Natural killer cell treated with Interleukin-12 subunit alpha and Interleukin-12 subunit beta and Interleukin-15 and Interleukin-18, amount 100 ng/mL, for 72 hours (primary cell): Measurements from ENCODE around the gene CTNNA2. TPM values are rescaled to one million over a fixed set of nuclear protein-coding genes. Genes with fewer than 3 reads are reported as not detected.

Source experiments
- ATAC-seq, 2 donors: fragments of 150-1000 bp; cut with Tn5 transposase in 1 of 2; sonication (Bioruptor Pico), chemical (Tn5 transposase) in 1 of 2; 2 replicates each; pipeline ENCODE4 v1.10.0; 2021
- DNase-seq: peaks from one replicate; pipeline ENCODE4 v3.0.0; 2022; ENCODE audit warnings: low spot score
- H3K27ac Mint-ChIP-seq, 2 donors: 1 replicate in 1 of 2; 2 replicates in 1 of 2; pipeline ENCODE4 v1.8.0; 2022; ENCODE audit warnings: mixed read lengths in 2 of 2, mild to moderate bottlenecking in 1 of 2, moderate library complexity in 1 of 2
- H3K27me3 Mint-ChIP-seq, 2 donors: 1 replicate in 1 of 2; 2 replicates in 1 of 2; pipeline ENCODE4 v1.8.0; 2022; ENCODE audit warnings: mixed read lengths in 2 of 2
- H3K36me3 Mint-ChIP-seq: one replicate; pipeline ENCODE4 v1.8.0; 2022; ENCODE audit warnings: mixed read lengths
- H3K4me1 Mint-ChIP-seq, 2 donors: 1 replicate in 1 of 2; 2 replicates in 1 of 2; pipeline ENCODE4 v1.8.0; 2022; ENCODE audit warnings: low read depth in 2 of 2, mixed read lengths in 2 of 2, mild to moderate bottlenecking in 1 of 2
- H3K4me3 Mint-ChIP-seq: one replicate; pipeline ENCODE4 v1.8.0; 2022; ENCODE audit warnings: mixed read lengths
- H3K9me3 Mint-ChIP-seq: 2 replicates; pipeline ENCODE4 v1.8.0; 2022; ENCODE audit warnings: mixed read lengths
- total RNA-seq, 2 donors: library from RNA; stranded (reverse); gene quantifications; one replicate each; pipeline ENCODE4 v1.2.3, GENCODE V29; 2022

The CTNNA2 gene
- total RNA-seq, 2 donors from 2014 or later: not detected

GRCh38 chr2:80420530-80421208 is 907.8 kb downstream of the CTNNA2 start:
- Mint-ChIP-seq H3K4me1 (no peaks in the 10 kb centered on the region), H3K27me3 (no peaks in the 10 kb centered on the region), H3K36me3 (no peaks in the 10 kb centered on the region), H3K9me3 (peaks cover 12% of the 10 kb centered on the region), H3K27ac (no peak overlapping the region), H3K4me3 (no peak overlapping the region)
- no peak for DNase-seq
- no peak for ATAC-seq

GRCh38 chr2:80429251-80429650 is 916.4 kb downstream of the CTNNA2 start:
- DNase-seq (no peak), ATAC-seq (no peak)
- Mint-ChIP-seq H3K36me3 (peaks cover 5% of the 10 kb centered on the region), H3K9me3 (peaks cover 14% of the 10 kb centered on the region), H3K27ac (no peak overlapping the region), H3K27me3 (no peaks in the 10 kb centered on the region), H3K4me3 (no peak overlapping the region), H3K4me1 (no peaks in the 10 kb centered on the region)

GRCh38 chr2:80437959-80438358 is 925.1 kb downstream of the CTNNA2 start:
- no peak for ATAC-seq
- H3K4me3 Mint-ChIP-seq: no peak overlapping the region
- H3K27me3 Mint-ChIP-seq: no peaks in the 10 kb centered on the region
- peaks cover 15% of the 10 kb centered on the region for H3K9me3 Mint-ChIP-seq
- H3K4me1 Mint-ChIP-seq: no peaks in the 10 kb centered on the region
- no peak for DNase-seq
- no peak overlapping the region for H3K27ac Mint-ChIP-seq
- H3K36me3 Mint-ChIP-seq: no peaks in the 10 kb centered on the region

GRCh38 chr2:80438686-80439085 is 925.8 kb downstream of the CTNNA2 start:
- H3K4me3 Mint-ChIP-seq: no peak overlapping the region
- no peaks in the 10 kb centered on the region for H3K27me3 Mint-ChIP-seq
- H3K4me1 Mint-ChIP-seq: no peaks in the 10 kb centered on the region
- DNase-seq (no peak), ATAC-seq (no peak)
- H3K36me3 Mint-ChIP-seq: no peaks in the 10 kb centered on the region
- peaks cover 20% of the 10 kb centered on the region for H3K9me3 Mint-ChIP-seq
- H3K27ac Mint-ChIP-seq: no peak overlapping the region

DNA sequence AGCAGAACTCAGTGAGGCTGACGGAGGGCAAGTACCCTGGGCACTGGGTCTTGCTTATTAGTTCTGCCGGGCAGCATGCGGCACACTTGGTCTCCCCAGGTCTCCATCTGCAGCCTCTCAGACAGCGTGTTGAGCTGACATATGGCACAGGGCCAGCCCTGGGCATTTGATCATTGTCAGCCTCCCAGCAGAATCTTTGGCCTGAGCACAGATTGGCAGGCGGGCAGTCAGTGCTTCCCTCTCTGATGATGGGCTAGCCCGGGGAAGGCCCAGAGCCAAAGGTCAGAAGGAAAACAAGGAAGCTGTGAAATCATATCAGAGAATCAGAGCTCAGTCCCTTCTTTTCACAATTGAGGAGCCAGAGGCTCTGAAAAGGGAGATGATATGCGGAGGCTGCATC is 941.8 kb downstream of the CTNNA2 start:
- Mint-ChIP-seq H3K9me3 (peaks cover 10% of the 10 kb centered on the region), H3K36me3 (peaks cover 9% of the 10 kb centered on the region), H3K27me3 (no peaks in the 10 kb centered on the region), H3K4me3 (no peak overlapping the region), H3K4me1 (no peaks in the 10 kb centered on the region), H3K27ac (no peak overlapping the region)
- DNase-seq (no peak), ATAC-seq (no peak)

DNA sequence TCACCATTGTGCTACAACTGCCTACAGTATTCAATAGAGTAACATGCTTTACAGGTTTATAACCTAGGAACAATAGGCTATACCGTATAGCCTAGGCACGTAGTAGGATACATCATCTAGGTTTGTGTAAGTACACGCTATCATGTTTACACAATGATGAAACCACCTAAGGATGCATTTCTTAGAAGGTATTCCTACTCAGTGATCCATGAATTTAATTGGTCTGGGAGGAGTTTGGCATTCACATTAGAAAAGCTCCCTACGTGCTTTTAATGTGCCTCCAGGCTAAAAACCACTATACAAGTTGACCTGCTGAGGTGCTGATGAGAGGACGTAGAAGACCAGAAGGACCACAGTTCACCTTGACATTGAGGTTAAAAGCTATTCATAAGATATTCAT is 946.2 kb downstream of the CTNNA2 start:
- Mint-ChIP-seq H3K4me1 (no peaks in the 10 kb centered on the region), H3K27me3 (no peaks in the 10 kb centered on the region), H3K36me3 (peaks cover 7% of the 10 kb centered on the region), H3K4me3 (no peak overlapping the region), H3K27ac (no peak overlapping the region), H3K9me3 (peaks cover 24% of the 10 kb centered on the region)
- ATAC-seq: no peak
- no peak for DNase-seq

DNA sequence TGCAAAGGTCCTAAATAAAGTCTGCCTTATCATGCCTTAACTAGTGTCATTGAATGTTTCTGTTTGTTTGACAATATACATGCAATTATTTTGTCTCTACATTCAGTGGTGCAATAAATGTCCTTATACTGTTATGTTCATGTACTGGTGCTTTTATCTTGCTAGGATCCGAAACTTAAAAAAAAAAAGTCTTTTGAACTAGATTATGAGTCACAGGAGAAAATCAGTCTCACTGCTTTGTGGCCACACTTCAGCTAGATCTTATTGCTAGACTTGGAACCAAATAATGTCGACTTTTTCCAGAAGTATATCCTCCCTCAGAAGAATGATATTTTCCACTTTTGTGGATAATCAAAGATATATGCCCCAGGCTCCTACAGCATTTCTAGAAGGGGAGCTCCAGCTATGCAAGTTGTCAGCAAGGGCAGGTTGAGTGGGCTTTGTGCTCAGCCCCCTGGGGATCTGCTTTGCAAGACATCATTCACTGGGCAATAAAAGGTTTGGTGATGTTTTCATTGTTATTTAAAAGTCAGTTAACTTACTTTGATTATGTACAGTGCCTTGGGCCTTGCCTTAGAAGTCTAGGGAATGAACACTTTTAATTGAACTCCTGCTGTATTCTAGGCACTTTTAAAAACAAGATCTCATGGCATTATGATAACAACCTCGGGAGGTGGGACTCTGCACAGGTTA is 948.8 kb downstream of the CTNNA2 start:
- no peak for DNase-seq
- Mint-ChIP-seq H3K4me3 (no peak overlapping the region), H3K27me3 (no peaks in the 10 kb centered on the region), H3K4me1 (no peaks in the 10 kb centered on the region), H3K36me3 (peaks cover 5% of the 10 kb centered on the region), H3K9me3 (peaks cover 25% of the 10 kb centered on the region), H3K27ac (no peak overlapping the region)
- no peak for ATAC-seq

DNA sequence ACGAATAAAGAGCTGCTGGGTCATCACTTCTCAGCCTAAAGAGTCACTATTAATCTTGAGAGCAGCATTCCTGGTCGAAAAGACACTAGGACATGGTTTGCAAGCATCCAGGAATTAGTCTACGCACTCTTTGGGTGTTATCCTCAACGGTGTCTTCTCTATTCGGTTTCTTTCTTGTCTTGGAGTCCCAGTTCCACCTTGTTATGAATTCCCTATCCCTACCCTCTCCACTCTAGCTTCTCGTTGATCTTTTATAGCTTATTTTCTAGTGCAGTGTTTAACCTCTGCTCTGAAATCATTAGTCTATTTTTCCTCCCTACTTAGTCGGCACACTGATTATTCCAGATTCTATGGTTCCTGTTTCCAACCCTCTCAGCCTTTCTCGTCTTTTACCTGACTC is 949.8 kb downstream of the CTNNA2 start:
- ATAC-seq (no peak), DNase-seq (no peak)
- peaks cover 27% of the 10 kb centered on the region for H3K9me3 Mint-ChIP-seq
- no peak overlapping the region for H3K4me3 Mint-ChIP-seq
- H3K27ac Mint-ChIP-seq: no peak overlapping the region
- H3K27me3 Mint-ChIP-seq: no peaks in the 10 kb centered on the region
- H3K4me1 Mint-ChIP-seq: no peaks in the 10 kb centered on the region
- H3K36me3 Mint-ChIP-seq: peaks cover 5% of the 10 kb centered on the region

DNA sequence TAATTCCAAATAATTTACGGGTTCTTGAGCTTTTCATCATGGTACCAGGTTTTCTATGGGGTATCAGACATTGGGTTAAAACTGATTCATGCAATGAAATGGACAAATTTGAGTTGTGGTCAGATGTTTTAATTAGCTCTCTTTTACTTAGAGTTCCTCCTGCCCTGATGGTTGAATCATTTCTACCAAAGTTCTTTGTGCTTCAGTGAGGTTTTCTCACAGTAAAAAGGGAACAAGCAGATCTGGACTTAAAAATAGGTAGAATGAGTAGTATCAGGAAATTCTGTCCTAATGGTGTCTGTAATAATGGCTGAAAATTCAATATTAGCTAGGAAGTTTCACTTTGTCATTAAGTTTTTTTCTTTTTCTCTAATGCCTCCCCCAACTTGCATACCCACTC is 951.4 kb downstream of the CTNNA2 start:
- H3K4me3 Mint-ChIP-seq: no peak overlapping the region
- H3K4me1 Mint-ChIP-seq: no peaks in the 10 kb centered on the region
- no peak overlapping the region for H3K27ac Mint-ChIP-seq
- DNase-seq: no peak
- ATAC-seq: no peak
- no peaks in the 10 kb centered on the region for H3K27me3 Mint-ChIP-seq
- peaks cover 27% of the 10 kb centered on the region for H3K9me3 Mint-ChIP-seq
- peaks cover 5% of the 10 kb centered on the region for H3K36me3 Mint-ChIP-seq

- DNase-seq: no peak
- no peak overlapping the region for H3K27ac Mint-ChIP-seq
- H3K4me1 Mint-ChIP-seq: no peaks in the 10 kb centered on the region
- no peaks in the 10 kb centered on the region for H3K27me3 Mint-ChIP-seq
- peaks cover 5% of the 10 kb centered on the region for H3K36me3 Mint-ChIP-seq
- no peak overlapping the region for H3K4me3 Mint-ChIP-seq
- ATAC-seq: no peak
- H3K9me3 Mint-ChIP-seq: peaks cover 20% of the 10 kb centered on the region
These were observed 954.5 kb downstream of the CTNNA2 start for GRCh38 chr2:80467262-80467811.

- Mint-ChIP-seq H3K4me3 (no peak overlapping the region), H3K4me1 (no peaks in the 10 kb centered on the region), H3K27ac (no peak overlapping the region), H3K9me3 (peaks cover 10% of the 10 kb centered on the region), H3K36me3 (no peaks in the 10 kb centered on the region), H3K27me3 (no peaks in the 10 kb centered on the region)
- ATAC-seq (no peak), DNase-seq (no peak)
These were observed 956.6 kb downstream of the CTNNA2 start for GRCh38 chr2:80469428-80469827.

DNA sequence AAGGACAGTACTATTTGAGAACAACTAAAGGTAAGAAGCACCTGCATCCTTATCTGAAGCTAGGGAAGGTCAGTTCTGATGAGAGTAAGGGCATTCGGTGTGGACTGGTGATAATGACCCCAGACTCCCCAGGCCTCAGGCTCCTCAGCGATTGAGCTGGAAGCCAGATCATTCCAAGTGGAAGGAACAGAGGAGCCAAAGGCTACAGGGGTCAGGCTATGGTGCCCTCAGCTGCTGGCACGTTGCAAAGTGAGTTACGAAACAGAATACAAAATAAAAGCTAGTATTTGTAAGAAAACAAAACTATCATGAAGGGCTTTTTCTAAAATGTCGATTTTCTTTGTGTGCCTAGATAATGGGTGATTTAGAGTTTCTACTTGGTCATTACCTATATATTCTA is 960.2 kb downstream of the CTNNA2 start:
- no peaks in the 10 kb centered on the region for H3K4me1 Mint-ChIP-seq
- no peak overlapping the region for H3K4me3 Mint-ChIP-seq
- no peaks in the 10 kb centered on the region for H3K27me3 Mint-ChIP-seq
- no peak overlapping the region for H3K27ac Mint-ChIP-seq
- ATAC-seq (no peak), DNase-seq (no peak)
- peaks cover 12% of the 10 kb centered on the region for H3K9me3 Mint-ChIP-seq
- no peaks in the 10 kb centered on the region for H3K36me3 Mint-ChIP-seq

- ATAC-seq: no peak
- Mint-ChIP-seq H3K27ac (no peak overlapping the region), H3K36me3 (no peaks in the 10 kb centered on the region), H3K27me3 (no peaks in the 10 kb centered on the region), H3K9me3 (peaks cover 18% of the 10 kb centered on the region), H3K4me3 (no peak overlapping the region), H3K4me1 (no peaks in the 10 kb centered on the region)
- no peak for DNase-seq
These were observed 960.9 kb downstream of the CTNNA2 start for GRCh38 chr2:80473796-80474195.

GRCh38 chr2:80475970-80476369 is 963.1 kb downstream of the CTNNA2 start:
- DNase-seq: no peak

More at GRCh38 chr2:80475970-80476369, 963.1 kb downstream of the CTNNA2 start:
- peaks cover 18% of the 10 kb centered on the region for H3K9me3 Mint-ChIP-seq
- no peak overlapping the region for H3K27ac Mint-ChIP-seq
- H3K36me3 Mint-ChIP-seq: no peaks in the 10 kb centered on the region
- ATAC-seq: no peak
- H3K27me3 Mint-ChIP-seq: no peaks in the 10 kb centered on the region
- H3K4me1 Mint-ChIP-seq: no peaks in the 10 kb centered on the region
- no peak overlapping the region for H3K4me3 Mint-ChIP-seq
